WERI-Rb-1 (cell line): ENCODE measurements around the gene MYORG.
A peak's percentile ranks its signal among the peaks of the same experiment; 100 is the strongest.
"Not testable (repeated sequence)": the region's sequence is repeated elsewhere in the genome, so short reads cannot be mapped to it uniquely, and the experiment has no call there.

ENCODE experiments used
- DNase-seq: peaks from one replicate; pipeline ENCODE4 v3.0.0-alpha.2; 2020
- H3K27ac ChIP-seq: fragments of 250-450 bp; sonication (Bioruptor Pico); 2 replicates; pipeline ENCODE4 v1.5.1; 2020; ENCODE audit warnings: mild to moderate bottlenecking, moderate library complexity
- H3K27me3 ChIP-seq: fragments of 250-450 bp; sonication (Bioruptor Pico); 2 replicates; pipeline ENCODE4 v1.5.1; 2021; ENCODE audit warnings: mild to moderate bottlenecking, low read depth, moderate library complexity; ENCODE audit not compliant: insufficient read depth, severe bottlenecking
- H3K36me3 ChIP-seq: fragments of 250-450 bp; sonication (Bioruptor Pico); 2 replicates; pipeline ENCODE4 v1.5.1; 2020; ENCODE audit warnings: mild to moderate bottlenecking, moderate library complexity
- H3K4me3 ChIP-seq: 2 replicates; pipeline ENCODE4 v1.5.1; 2011; ENCODE audit warnings: low read depth, mild to moderate bottlenecking, control low read depth, low read length
- H3K9me3 ChIP-seq: fragments of 250-450 bp; sonication (Bioruptor Pico); 2 replicates; pipeline ENCODE4 v1.5.1; 2021; ENCODE audit warnings: mild to moderate bottlenecking, moderate library complexity; ENCODE audit not compliant: severe bottlenecking
- TF ChIP-seq, protein P1 (sequence below): IDR thresholded peaks from 2 replicates; pipeline ENCODE4 v1.5.1; 2011; ENCODE audit warnings: low read depth, mild to moderate bottlenecking, control low read depth, inconsistent platforms, low read length

The MYORG gene

DNA sequence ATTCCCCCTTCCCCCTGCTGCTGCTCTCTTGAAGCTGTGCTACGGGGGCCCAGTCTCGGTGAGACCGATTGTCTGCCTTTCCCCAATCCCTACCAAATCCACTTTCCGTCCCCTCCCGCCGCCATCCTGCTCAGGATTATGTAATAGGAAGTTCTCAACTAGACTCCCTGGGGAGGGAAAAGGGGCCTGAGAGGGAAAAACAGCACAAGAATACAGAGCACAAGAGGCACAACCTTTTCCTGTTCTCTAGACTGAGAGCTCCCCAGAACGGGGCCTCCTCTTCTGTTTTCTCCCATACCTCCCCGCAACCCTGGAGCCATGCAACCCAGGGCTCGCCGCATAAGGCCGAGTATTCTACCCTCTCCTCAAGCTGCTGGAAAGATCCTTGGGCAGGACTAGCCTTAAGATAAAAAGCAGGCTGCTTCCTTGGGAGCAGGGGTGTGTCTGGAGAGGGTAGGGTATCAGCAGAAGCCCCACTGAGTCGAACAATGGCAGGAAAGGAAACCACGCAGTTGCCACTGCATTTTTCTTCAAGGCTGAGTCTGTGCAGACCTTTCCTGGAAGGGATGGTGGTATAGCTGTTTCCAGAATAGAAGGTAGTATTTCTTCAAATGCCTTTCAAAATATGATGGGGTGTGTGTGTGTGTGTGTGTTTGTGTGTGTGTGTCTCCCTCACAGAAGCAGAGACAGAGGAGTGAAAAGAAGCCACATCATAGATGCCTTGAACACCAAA lies 12.9 kb downstream of the MYORG start:
- peak; percentile 29 for DNase-seq
- Histone ChIP-seq H3K4me3 (no peak overlapping the region), H3K27me3 (no peaks in the 10 kb centered on the region), H3K27ac (no peak overlapping the region), H3K9me3 (no peaks in the 10 kb centered on the region), H3K36me3 (no peaks in the 10 kb centered on the region; the same call in 1 of the 2 replicates)
- TF ChIP-seq, protein P1, sequence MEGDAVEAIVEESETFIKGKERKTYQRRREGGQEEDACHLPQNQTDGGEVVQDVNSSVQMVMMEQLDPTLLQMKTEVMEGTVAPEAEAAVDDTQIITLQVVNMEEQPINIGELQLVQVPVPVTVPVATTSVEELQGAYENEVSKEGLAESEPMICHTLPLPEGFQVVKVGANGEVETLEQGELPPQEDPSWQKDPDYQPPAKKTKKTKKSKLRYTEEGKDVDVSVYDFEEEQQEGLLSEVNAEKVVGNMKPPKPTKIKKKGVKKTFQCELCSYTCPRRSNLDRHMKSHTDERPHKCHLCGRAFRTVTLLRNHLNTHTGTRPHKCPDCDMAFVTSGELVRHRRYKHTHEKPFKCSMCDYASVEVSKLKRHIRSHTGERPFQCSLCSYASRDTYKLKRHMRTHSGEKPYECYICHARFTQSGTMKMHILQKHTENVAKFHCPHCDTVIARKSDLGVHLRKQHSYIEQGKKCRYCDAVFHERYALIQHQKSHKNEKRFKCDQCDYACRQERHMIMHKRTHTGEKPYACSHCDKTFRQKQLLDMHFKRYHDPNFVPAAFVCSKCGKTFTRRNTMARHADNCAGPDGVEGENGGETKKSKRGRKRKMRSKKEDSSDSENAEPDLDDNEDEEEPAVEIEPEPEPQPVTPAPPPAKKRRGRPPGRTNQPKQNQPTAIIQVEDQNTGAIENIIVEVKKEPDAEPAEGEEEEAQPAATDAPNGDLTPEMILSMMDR: no peak

DNA sequence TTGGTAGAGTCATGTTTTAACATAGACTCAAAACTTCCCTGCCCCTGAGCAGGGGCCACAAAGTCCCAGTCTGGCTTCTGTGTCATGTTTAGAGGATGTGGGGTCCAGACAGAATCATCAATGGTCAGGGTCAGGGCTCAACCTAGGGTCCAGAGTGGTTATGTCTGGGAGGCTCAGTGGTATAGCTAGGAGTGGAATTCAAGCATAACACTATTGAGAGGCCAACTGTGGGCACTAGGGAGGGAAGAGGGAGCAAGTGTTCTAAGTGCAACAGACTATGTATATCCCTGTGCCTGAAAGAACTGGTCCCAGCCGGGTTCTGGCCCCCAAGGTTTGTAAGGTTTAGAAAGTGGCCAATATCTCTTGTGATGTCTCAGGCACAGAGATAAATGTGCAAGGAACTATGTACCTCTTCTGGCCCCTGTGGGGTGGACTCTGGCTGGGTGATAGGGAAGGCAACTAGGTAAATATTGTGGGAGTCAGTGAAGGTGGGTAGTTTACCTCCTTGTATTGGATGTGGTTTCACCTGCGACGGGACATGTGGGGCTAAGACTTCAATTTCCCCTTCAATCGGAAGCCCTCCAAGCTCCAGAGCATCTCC lies 14.0 kb downstream of the MYORG start:
- H3K4me3 ChIP-seq: no peak overlapping the region
- no peaks in the 10 kb centered on the region for H3K9me3 ChIP-seq
- no peak overlapping the region for H3K27ac ChIP-seq
- H3K27me3 ChIP-seq: no peaks in the 10 kb centered on the region
- no peak for DNase-seq
- TF ChIP-seq, protein P1: no peak
- no peaks in the 10 kb centered on the region; the same call in 1 of the 2 replicates for H3K36me3 ChIP-seq

DNA sequence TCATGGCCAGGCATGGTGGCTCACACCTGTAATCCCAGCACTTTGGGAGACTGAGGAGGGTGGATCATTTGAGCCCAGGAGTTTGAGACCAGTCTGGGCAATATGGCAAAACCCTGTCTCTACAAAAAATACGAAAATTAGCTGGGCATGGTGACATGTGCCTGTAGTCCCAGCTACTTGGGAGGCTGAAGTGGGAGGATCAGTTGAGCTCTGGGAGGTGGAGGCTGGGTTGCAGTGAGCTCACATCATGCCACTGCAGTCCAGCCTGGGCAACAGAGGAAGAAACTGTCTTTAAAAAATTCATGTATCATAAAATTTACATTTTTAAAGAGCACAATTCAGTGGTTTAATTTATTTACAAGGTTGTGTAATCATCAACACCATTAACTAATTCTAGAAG lies 23.7 kb downstream of the MYORG start:
- not testable (repeated sequence) for H3K27ac ChIP-seq, H3K9me3 ChIP-seq

DNA sequence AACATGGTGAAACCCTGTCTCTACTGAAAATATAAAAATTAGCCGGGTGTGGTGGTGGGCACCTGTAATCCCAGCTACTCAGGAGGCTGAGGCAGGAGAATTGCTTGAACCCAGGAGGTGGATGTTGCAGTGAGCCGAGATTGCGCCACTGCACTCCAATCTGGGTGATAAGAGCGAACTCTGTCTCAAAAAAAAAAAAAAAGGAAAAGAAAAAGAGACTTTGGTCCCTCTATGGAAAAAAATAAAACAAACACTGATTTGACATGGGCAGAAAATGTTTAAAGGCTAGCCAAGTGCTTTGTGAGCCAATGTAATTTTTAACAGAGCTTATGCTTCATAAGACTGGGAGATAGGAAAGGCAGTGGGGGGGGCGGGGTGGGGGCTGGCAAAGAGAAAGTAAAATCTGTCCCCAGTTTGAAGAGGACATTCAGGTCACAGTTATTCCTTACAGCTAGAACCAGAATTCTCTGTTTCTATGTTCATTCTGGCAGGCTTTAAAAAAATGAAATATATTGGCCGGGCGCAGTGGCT lies 24.5 kb downstream of the MYORG start:
- not testable (repeated sequence) for H3K4me3 ChIP-seq, DNase-seq, H3K27me3 ChIP-seq, H3K36me3 ChIP-seq, H3K27ac ChIP-seq, H3K9me3 ChIP-seq

More for the DNA sequence above, 23.7 kb downstream of the MYORG start:
- H3K4me3 ChIP-seq, H3K36me3 ChIP-seq, DNase-seq, H3K27me3 ChIP-seq: not testable (repeated sequence)

DNA sequence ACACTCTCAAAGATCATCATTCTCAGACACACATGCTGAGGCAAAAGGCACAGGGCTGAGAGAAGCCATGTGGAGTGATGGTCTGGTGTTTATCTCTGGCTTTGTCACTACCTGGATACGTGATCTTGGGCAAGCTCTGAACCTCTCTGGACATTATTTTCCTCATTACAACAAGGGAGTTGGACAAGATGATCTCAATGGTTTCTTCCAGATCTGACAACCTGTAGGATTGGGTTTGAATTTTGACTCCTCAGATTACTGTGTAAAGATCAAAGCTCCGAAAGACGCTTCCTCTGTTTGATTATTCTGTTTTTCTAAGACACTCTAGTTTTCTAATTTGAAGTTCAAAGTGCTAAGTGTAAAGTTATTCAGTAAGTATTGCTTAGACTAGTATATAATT lies 27.4 kb downstream of the MYORG start:
- no peak for DNase-seq
- H3K27me3 ChIP-seq: no peaks in the 10 kb centered on the region
- TF ChIP-seq, protein P1: no peak

DNA sequence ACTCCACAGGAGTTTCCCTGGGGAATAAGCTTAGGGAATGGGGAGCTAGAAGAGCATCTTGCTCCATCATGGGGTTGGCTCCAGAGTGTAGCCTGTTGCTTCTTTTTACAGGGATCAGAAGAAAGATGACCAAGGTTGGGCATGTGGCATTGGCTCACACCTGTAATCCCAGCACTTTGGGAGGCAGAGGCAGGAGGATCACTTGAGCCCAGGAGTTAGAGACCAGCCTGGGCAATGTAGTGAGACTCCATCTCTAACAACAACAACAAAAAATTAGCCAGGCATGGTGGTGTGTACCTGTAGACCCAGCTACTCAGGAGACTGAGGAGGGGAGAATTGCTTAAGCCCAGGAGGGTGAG lies 28.9 kb downstream of the MYORG start:
- DNase-seq: no peak
- TF ChIP-seq, protein P1: no peak
- Histone ChIP-seq H3K9me3 (no peaks in the 10 kb centered on the region), H3K36me3 (peaks cover 9% of the 10 kb centered on the region; the same call in 1 of the 2 replicates), H3K27ac (no peak overlapping the region), H3K27me3 (no peaks in the 10 kb centered on the region), H3K4me3 (no peak overlapping the region)

More for the DNA sequence above, 27.4 kb downstream of the MYORG start:
- H3K9me3 ChIP-seq: no peaks in the 10 kb centered on the region
- no peak overlapping the region for H3K27ac ChIP-seq
- no peak overlapping the region for H3K4me3 ChIP-seq
- H3K36me3 ChIP-seq: no peaks in the 10 kb centered on the region
